ENCODE measurements around the gene ADAMTS20.
"Not testable (repeated sequence)": the region's sequence is repeated elsewhere in the genome, so short reads cannot be mapped to it uniquely, and the experiment has no call there.

ADAMTS20 gene

DNA sequence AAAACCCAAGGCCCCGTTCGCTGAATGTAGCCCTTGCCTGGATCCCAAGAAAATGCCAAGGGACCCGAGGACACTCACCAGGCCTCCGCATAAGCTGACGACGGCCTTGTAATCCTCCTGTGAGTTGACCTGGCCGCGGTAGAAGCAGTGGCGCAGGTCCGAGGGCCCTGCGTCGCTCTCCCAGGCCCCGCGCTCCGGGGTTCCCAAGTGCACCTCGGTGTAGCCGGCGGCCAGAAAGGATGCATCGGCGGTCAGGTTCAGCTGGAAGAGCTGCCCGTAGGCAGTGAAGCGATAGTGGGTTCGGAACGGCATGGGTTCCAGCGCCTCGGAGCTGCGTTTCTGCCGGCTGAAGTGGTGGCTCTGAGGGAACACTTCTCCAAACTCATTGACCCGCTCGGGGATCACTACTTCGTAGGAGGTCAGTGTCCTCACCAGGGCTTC, 1.2 kb downstream of the ADAMTS20 start:
- H3K27me3 Mint-ChIP-seq, result peaks cover 30% of the 10 kb centered on the region
- H3K4me3 Mint-ChIP-seq, result no peak overlapping the region
- H3K27ac Mint-ChIP-seq, result no peak overlapping the region
- no peaks in the 10 kb centered on the region for H3K9me3 Mint-ChIP-seq
- no peaks in the 10 kb centered on the region for H3K4me1 Mint-ChIP-seq (ENCODE audit: low read depth)
- H3K36me3 Mint-ChIP-seq (ENCODE audit: low read depth), result no peaks in the 10 kb centered on the region
- intact Hi-C loops (cut with micrococcal nuclease), result no loop called here

DNA sequence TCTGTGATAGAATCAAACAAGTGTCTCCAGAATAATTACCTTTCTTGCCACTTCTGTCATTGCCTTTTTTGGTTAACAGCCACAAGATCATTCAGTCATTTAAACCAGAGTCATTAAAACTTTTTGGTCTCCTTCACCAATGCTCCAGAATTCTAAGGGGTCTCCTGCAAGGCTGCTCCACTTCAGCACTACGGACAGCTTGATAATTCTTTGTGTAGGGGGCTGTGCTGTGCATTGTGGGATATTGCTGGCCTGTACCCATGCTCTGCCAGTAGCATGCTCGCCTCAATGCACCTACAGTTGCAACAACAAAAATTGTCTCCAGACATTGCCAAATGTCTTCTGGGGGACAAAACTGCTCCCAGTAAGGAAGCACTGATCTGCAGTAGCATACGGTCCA, 7.3 kb downstream of the ADAMTS20 start:
- no peak overlapping the region for H3K4me3 Mint-ChIP-seq
- H3K36me3 Mint-ChIP-seq (ENCODE audit: low read depth), result no peaks in the 10 kb centered on the region
- no peaks in the 10 kb centered on the region for H3K4me1 Mint-ChIP-seq (ENCODE audit: low read depth)
- no peaks in the 10 kb centered on the region for H3K27me3 Mint-ChIP-seq
- no peak overlapping the region for H3K27ac Mint-ChIP-seq
- intact Hi-C loops (cut with micrococcal nuclease), result no loop called here
- H3K9me3 Mint-ChIP-seq, result no peaks in the 10 kb centered on the region

DNA sequence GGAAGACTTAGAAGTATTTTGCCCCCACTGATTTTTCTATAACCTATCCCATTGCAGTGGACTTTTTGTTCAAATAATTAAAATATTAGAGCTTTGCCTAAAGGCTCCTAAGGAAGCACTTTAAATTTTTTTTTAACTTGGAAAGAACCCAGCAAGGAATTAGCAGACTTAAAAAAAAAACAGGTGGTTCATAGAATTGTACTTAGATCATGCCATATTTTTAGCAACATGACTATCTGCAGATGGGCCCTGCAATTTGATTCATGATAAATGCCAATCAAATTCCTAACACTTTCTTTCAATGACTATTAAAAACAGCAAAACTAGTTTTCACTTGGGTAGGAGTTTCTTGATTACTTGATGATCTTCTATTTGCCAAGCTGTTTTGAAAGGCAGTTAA, 11.5 kb downstream of the ADAMTS20 start:
- H3K4me3 Mint-ChIP-seq, result no peak overlapping the region

DNA sequence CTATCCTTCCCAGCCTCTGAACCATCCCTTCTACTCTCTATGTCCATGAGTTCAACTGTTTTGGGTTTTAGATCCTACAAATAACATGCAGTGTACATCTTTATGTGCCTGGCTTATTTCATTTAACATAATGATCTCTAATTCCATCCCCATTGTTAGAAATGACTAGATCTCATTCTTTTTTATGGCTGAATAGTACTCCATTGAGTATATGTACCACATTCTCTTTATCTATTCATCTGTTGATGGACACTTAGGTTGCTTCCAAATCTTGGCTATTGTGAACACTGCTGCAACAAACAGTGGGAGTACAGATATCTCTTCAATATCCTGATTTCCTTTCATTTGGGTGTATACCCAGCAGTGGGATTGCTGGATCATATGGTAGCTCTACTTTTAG, 14.3 kb downstream of the ADAMTS20 start:
- intact Hi-C loops (cut with micrococcal nuclease); H3K27me3 Mint-ChIP-seq; H3K9me3 Mint-ChIP-seq; H3K27ac Mint-ChIP-seq; H3K4me1 Mint-ChIP-seq (ENCODE audit: low read depth); H3K4me3 Mint-ChIP-seq; H3K36me3 Mint-ChIP-seq (ENCODE audit: low read depth): not testable (repeated sequence)

More for the DNA sequence above, 11.5 kb downstream of the ADAMTS20 start:
- intact Hi-C loops (cut with micrococcal nuclease), result no loop called here
- no peaks in the 10 kb centered on the region for H3K27me3 Mint-ChIP-seq
- H3K27ac Mint-ChIP-seq, result no peak overlapping the region
- no peaks in the 10 kb centered on the region for H3K36me3 Mint-ChIP-seq (ENCODE audit: low read depth)
- no peaks in the 10 kb centered on the region for H3K4me1 Mint-ChIP-seq (ENCODE audit: low read depth)
- H3K9me3 Mint-ChIP-seq, result peaks cover 6% of the 10 kb centered on the region

DNA sequence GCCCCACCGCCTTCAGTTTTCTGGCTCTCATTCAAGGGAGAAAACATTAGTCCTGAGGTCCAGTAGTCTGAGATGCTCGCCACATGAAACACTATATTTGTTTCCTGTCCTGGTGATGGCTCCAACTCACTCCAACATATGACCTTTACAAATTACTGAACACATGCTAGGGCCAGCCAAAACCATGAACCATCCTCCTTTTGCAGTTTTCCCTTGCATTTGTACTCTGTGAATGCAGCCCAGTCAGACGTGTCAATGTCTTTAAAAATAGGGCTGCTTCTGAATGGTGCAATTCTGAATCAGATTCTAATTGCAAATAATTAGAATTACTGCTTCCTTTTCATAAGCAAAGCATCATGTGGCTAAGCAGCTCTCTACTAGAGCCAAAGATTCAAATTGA, 36.0 kb downstream of the ADAMTS20 start:
- H3K4me1 Mint-ChIP-seq (ENCODE audit: low read depth), result no peaks in the 10 kb centered on the region
- H3K27ac Mint-ChIP-seq, result no peak overlapping the region
- no peaks in the 10 kb centered on the region for H3K36me3 Mint-ChIP-seq (ENCODE audit: low read depth)
- H3K4me3 Mint-ChIP-seq, result no peak overlapping the region
- H3K9me3 Mint-ChIP-seq, result no peaks in the 10 kb centered on the region
- no peaks in the 10 kb centered on the region for H3K27me3 Mint-ChIP-seq
- intact Hi-C loops (cut with micrococcal nuclease), result no loop called here

DNA sequence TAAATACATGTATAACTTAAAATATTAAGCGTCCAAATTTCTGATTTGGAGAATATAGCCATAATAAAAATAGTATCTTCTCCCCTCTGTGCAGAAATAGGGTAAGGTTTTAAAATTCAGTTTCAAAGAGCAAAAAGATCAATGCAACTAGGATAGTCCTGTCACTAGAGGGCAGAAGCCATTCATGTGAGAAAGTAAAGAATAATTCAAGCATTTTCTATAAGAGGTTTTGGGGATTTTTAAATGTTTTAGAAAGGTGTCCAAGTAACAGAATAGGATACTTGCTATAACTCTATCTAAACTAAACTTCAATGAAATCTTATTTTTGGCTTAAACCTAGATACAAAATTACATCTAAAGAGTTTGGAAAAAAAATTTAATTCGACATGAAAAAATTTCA, 50.3 kb downstream of the ADAMTS20 start:
- no peaks in the 10 kb centered on the region for H3K4me1 Mint-ChIP-seq (ENCODE audit: low read depth)
- no peaks in the 10 kb centered on the region for H3K9me3 Mint-ChIP-seq
- H3K27ac Mint-ChIP-seq, result no peak overlapping the region
- no peaks in the 10 kb centered on the region for H3K27me3 Mint-ChIP-seq
- no peaks in the 10 kb centered on the region for H3K36me3 Mint-ChIP-seq (ENCODE audit: low read depth)
- H3K4me3 Mint-ChIP-seq, result no peak overlapping the region
- intact Hi-C loops (cut with micrococcal nuclease), result no loop called here

DNA sequence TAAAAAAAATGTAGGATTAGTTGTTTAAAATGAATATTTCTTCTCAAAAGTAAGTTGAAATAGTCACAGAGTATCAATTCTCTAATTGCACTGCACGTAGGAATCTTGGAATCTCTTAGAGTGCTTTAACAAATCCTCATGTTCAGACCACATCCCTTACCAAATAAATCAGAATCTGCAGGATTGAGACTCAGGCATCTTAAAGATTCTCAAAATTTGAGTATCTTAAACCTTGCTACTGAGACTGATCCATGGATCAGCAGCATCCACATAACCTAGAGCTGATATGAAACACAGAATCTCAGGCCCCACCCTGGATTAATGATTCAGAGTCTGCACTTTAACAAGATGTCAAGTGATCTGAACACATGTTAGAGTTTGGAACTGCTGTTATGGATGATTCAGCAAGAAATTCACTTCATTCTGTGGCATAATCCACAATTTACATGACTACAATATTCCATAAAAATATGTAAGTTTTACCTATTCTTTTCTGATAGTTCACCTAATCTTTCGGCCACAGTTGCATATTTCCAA, 58.7 kb downstream of the ADAMTS20 start:
- Mint-ChIP-seq H3K4me3 (no peak overlapping the region), H3K27ac (no peak overlapping the region), H3K9me3 (no peaks in the 10 kb centered on the region), H3K27me3 (no peaks in the 10 kb centered on the region), H3K4me1 (ENCODE audit: low read depth) (no peaks in the 10 kb centered on the region), H3K36me3 (ENCODE audit: low read depth) (no peaks in the 10 kb centered on the region)
- intact Hi-C loops (cut with micrococcal nuclease), result no loop called here

DNA sequence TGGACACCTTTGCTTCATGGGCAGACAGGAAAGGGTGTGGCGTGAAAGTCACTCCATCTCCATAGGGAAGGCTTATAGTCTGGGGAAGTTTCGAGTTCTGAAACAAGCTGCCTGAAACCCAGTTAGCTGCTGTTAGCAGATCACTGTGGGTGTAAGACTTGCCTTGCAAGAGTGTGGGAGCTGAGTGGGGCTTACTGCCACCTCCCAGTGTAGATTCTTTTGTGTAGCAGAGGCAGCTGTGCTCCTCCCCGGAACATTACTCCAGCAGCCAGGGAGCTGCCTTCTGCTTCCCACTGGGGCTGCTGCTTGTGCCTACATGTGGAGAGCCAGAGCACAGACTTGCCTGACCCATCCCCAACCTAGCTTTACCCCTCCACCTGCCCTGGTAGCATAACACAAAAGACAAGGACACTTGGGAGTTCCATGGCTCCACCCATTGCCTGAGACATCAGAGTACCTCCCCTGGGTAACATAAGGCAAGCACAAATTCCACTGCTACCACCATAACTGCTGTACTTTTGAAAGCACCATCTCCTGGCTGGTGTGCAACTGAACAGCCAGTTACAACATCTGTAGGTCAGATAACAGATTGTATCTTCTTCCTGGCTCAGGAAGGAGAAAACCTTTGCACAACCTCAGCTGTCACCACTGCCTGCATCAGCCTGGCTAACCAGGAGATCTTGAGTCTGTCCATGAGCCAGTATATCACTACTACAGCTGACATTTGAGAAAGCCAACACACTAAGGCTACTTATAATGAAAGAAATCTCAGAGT, 69.5 kb downstream of the ADAMTS20 start:
- intact Hi-C loops (cut with micrococcal nuclease), result no loop called here
- Mint-ChIP-seq H3K4me3 (no peak overlapping the region), H3K4me1 (ENCODE audit: low read depth) (no peaks in the 10 kb centered on the region), H3K27me3 (no peaks in the 10 kb centered on the region), H3K36me3 (ENCODE audit: low read depth) (no peaks in the 10 kb centered on the region), H3K9me3 (peaks cover 25% of the 10 kb centered on the region), H3K27ac (no peak overlapping the region)

DNA sequence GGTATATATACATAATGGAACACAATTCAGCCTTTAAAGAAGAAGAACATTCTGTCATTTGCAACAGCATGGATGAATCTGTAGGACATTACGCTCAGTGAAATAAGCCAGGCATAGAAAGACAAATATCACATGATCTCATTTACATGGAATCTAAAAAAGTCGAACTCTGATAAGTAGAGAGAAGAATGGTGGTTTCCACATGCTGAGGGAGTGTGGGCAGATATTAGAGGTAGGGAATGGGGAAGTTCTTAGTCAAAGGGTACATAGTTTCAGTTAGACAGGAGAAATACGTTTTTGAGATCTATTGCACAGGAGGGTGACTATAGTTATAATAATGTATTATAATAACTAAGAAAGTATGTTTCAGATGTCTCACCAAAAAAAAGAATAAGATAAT, 71.4 kb downstream of the ADAMTS20 start:
- intact Hi-C loops (cut with micrococcal nuclease), result no loop called here
- peaks cover 25% of the 10 kb centered on the region for H3K9me3 Mint-ChIP-seq
- H3K27me3 Mint-ChIP-seq, result no peaks in the 10 kb centered on the region
- H3K27ac Mint-ChIP-seq, result no peak overlapping the region
- H3K4me1 Mint-ChIP-seq (ENCODE audit: low read depth), result no peaks in the 10 kb centered on the region
- no peak overlapping the region for H3K4me3 Mint-ChIP-seq
- H3K36me3 Mint-ChIP-seq (ENCODE audit: low read depth), result no peaks in the 10 kb centered on the region

DNA sequence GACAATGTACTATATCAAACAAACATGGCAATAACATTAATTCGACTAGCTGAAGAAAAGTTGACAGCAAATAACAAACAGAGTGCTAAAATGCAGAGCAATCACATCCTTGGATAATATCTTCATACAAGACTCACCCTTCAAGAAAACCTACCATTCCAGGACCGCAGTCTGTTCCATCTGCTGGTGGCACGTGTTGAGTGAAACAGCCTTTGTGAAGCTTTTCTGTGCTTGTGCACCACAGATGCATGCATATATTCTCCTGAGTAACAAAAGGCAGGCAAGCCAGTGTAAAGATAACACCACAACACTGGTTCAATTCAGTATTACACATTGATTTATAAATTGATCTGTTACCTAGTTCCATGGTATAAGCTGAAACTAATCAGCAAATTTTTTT, 89.3 kb downstream of the ADAMTS20 start:
- intact Hi-C loops (cut with micrococcal nuclease), result no loop called here
- H3K36me3 Mint-ChIP-seq (ENCODE audit: low read depth), result no peaks in the 10 kb centered on the region
- H3K9me3 Mint-ChIP-seq, result peaks cover 17% of the 10 kb centered on the region
- no peak overlapping the region for H3K27ac Mint-ChIP-seq
- no peaks in the 10 kb centered on the region for H3K27me3 Mint-ChIP-seq
- H3K4me3 Mint-ChIP-seq, result no peak overlapping the region
- H3K4me1 Mint-ChIP-seq (ENCODE audit: low read depth), result no peaks in the 10 kb centered on the region

DNA sequence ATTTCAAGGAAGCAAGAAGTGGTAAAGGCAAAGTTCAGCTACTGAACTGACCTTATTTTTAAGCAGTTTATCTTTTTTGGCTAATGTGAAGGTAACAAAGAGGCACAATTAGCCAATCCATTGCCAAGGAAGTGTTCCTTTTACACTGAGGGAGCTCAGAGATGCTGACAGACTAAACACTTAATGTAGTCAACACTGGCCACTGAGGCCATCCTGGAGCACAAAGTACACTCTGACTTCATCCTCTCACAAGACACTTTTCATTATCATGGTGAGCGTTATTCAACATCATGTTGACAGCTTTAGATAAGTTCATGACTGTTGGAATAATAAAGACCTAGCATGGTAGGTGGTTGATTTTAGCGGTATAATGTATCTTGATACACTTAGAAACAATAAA, 89.9 kb downstream of the ADAMTS20 start:
- no peaks in the 10 kb centered on the region for H3K4me1 Mint-ChIP-seq (ENCODE audit: low read depth)
- no peaks in the 10 kb centered on the region for H3K36me3 Mint-ChIP-seq (ENCODE audit: low read depth)
- peaks cover 23% of the 10 kb centered on the region for H3K9me3 Mint-ChIP-seq
- H3K27me3 Mint-ChIP-seq, result no peaks in the 10 kb centered on the region
- no peak overlapping the region for H3K4me3 Mint-ChIP-seq
- H3K27ac Mint-ChIP-seq, result no peak overlapping the region
- intact Hi-C loops (cut with micrococcal nuclease), result no loop called here

DNA sequence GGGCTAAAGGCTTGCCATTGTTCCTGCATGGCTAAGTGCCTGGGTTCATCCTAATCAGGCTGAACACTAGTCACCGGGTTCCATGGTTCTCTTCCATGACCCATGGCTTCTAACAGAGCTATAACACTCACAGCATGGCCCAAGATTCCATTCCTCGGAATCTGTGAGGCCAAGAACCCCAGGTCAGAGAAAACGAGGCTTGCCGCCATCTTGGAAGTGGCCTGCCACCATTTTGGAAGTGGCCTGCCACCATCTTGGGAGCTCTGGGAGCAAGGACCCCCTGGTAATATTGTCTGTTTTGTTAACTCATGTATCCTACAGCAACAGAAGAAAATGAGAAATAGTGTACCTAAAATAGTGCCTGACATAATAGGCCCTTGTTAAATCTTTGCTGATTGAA, 92.7 kb downstream of the ADAMTS20 start:
- Mint-ChIP-seq H3K36me3 (ENCODE audit: low read depth) (no peaks in the 10 kb centered on the region), H3K27ac (no peak overlapping the region), H3K27me3 (no peaks in the 10 kb centered on the region)

DNA sequence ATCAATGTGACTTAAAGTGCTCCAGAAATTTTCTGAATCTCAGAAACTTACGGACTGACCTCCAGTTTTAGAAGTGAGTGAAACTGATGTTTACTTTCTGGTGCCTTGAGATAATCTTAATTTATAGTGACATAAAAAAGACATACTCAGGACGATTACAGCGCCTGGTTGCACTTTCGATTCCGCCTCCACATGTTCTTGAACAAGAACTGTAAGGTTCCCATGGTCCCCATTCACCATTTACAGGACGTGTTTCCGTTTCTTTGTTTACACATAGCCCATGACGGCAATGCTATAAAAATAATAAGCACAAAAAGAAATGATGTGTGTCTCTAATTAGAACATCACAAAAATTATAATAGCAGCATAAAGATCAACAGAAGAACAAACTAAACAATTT, 98.2 kb downstream of the ADAMTS20 start:
- Mint-ChIP-seq H3K9me3 (peaks cover 38% of the 10 kb centered on the region), H3K36me3 (ENCODE audit: low read depth) (no peaks in the 10 kb centered on the region), H3K27ac (no peak overlapping the region), H3K4me1 (ENCODE audit: low read depth) (no peaks in the 10 kb centered on the region), H3K27me3 (no peaks in the 10 kb centered on the region), H3K4me3 (no peak overlapping the region)
- intact Hi-C loops (cut with micrococcal nuclease), result no loop called here

More for the DNA sequence above, 92.7 kb downstream of the ADAMTS20 start:
- H3K4me3 Mint-ChIP-seq, result no peak overlapping the region
- no peaks in the 10 kb centered on the region for H3K4me1 Mint-ChIP-seq (ENCODE audit: low read depth)
- H3K9me3 Mint-ChIP-seq, result peaks cover 42% of the 10 kb centered on the region
- intact Hi-C loops (cut with micrococcal nuclease), result no loop called here

DNA sequence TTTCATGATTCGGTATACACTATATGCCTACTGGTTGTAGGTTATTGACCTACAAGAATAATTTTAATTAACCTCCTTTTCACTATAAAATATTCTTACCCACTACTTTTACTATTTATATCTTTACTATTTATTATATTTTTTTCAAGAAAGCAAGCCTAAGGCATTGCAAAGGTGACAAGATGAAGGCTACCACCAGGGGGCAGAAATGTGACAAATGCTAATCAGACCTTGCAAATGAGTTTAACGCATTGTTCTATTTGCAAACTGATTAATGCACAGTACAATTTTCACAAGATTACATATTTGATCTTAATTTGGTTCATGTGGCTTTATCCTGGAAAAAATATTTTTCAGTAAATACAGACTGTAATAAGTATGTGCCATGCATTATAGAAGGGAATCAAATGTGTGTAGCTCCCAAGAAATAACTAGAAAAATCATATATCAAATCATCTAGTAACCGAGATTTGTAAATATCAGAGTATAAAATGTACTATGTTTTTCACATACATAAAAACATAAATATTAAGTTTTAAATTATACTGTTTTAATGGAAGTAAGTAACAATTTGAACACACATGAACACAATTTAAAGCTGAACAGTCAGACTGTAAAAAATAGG, 107.0 kb downstream of the ADAMTS20 start:
- Mint-ChIP-seq H3K27me3 (no peaks in the 10 kb centered on the region), H3K27ac (no peak overlapping the region), H3K4me1 (ENCODE audit: low read depth) (no peaks in the 10 kb centered on the region), H3K4me3 (no peak overlapping the region), H3K36me3 (ENCODE audit: low read depth) (no peaks in the 10 kb centered on the region), H3K9me3 (no peaks in the 10 kb centered on the region)
- intact Hi-C loops (cut with micrococcal nuclease), result loop anchor here (2.0 kb wide), 1 partner anchor 438 kb away; no protein-coding TSS in a partner anchor
